Smooth muscle cell (in vitro differentiated cells): ENCODE results near the gene E2F1. TPM values are rescaled to one million over a fixed set of nuclear protein-coding genes. Genes with fewer than 3 reads are reported as not detected.

Experiments used
- DNase-seq: peaks from one replicate; lab custom pipeline; 2025; ENCODE audit not compliant: unreplicated experiment; lab: John Stamatoyannopoulos, UW
- H2AFZ ChIP-seq: fragments of 200-600 bp; sonication (generic); 2 replicates; pipeline ENCODE4 v1.6.0; 2016; ENCODE audit warnings: antibody characterized with exemption, low read depth, mild to moderate bottlenecking
- H3F3A ChIP-seq: fragments of 200-600 bp; sonication (generic); 2 replicates; pipeline ENCODE4 v1.6.0; 2017; ENCODE audit warnings: antibody characterized with exemption, low read depth
- H3K27ac ChIP-seq: fragments of 200-600 bp; sonication (generic); 2 replicates; pipeline ENCODE4 v1.5.1; 2016; ENCODE audit warnings: low read depth, mild to moderate bottlenecking
- H3K27me3 ChIP-seq: fragments of 200-600 bp; sonication (generic); 2 replicates; pipeline ENCODE4 v1.6.1; 2016; ENCODE audit warnings: low read depth, mild to moderate bottlenecking
- H3K36me3 ChIP-seq: fragments of 200-600 bp; sonication (generic); 2 replicates; pipeline ENCODE4 v1.5.1; 2016; ENCODE audit warnings: low read depth
- H3K4me1 ChIP-seq: fragments of 200-600 bp; sonication (generic); 2 replicates; pipeline ENCODE4 v1.5.1; 2016; ENCODE audit warnings: low read depth
- H3K4me2 ChIP-seq: fragments of 200-600 bp; sonication (generic); 2 replicates; pipeline ENCODE4 v1.6.0; 2016; ENCODE audit warnings: mild to moderate bottlenecking
- H3K4me3 ChIP-seq: fragments of 200-600 bp; sonication (generic); 2 replicates; pipeline ENCODE4 v1.5.1; 2016; ENCODE audit warnings: mild to moderate bottlenecking
- H3K79me2 ChIP-seq: fragments of 200-600 bp; sonication (generic); 2 replicates; pipeline ENCODE4 v1.6.0; 2016; ENCODE audit warnings: low read depth, mild to moderate bottlenecking
- H3K9ac ChIP-seq: fragments of 200-600 bp; sonication (generic); 2 replicates; pipeline ENCODE4 v1.6.0; 2016; ENCODE audit warnings: low read depth
- H3K9me3 ChIP-seq: fragments of 200-600 bp; sonication (generic); replicated peaks from 2 replicates; pipeline ENCODE4 v1.5.1; 2016; ENCODE audit warnings: low read depth
- H4K20me1 ChIP-seq: fragments of 200-600 bp; sonication (generic); 2 replicates; pipeline ENCODE4 v1.6.0; 2016; ENCODE audit warnings: low read depth
- WGBS: methylation state at CpG from one replicate; pipeline ENCODE4 v1.1.7; 2016; ENCODE audit warnings: low lambda C conversion rate; 5-methylcytosine and 5-hydroxymethylcytosine counted together
- polyA plus RNA-seq: library from polyadenylated mRNA; unstranded; fragments of >200 nt; fragmentation: Nextera tagmentation; extraction: Ambion mirVana; gene quantifications from 2 replicates; pipeline ENCODE4 v1.2.1, GENCODE V29; 2016
- total RNA-seq: library from RNA; depleted of rRNA; stranded (reverse); fragments of >200 nt; gene quantifications from 2 replicates; pipeline ENCODE4 v1.2.3, GENCODE V29; 2014
- TF ChIP-seq, protein P1 (sequence below): fragments of 200-600 bp; sonication (generic); IDR thresholded peaks from 2 replicates; pipeline ENCODE4 v1.5.1; 2017; ENCODE audit warnings: borderline replicate concordance, mild to moderate bottlenecking, antibody characterized with exemption; ENCODE audit not compliant: insufficient read depth, poor library complexity, severe bottlenecking

Gene E2F1
- total and polyA plus RNA-seq, 2 experiments from 2014 or later, result 5.0 to 19.4 TPM

DNA sequence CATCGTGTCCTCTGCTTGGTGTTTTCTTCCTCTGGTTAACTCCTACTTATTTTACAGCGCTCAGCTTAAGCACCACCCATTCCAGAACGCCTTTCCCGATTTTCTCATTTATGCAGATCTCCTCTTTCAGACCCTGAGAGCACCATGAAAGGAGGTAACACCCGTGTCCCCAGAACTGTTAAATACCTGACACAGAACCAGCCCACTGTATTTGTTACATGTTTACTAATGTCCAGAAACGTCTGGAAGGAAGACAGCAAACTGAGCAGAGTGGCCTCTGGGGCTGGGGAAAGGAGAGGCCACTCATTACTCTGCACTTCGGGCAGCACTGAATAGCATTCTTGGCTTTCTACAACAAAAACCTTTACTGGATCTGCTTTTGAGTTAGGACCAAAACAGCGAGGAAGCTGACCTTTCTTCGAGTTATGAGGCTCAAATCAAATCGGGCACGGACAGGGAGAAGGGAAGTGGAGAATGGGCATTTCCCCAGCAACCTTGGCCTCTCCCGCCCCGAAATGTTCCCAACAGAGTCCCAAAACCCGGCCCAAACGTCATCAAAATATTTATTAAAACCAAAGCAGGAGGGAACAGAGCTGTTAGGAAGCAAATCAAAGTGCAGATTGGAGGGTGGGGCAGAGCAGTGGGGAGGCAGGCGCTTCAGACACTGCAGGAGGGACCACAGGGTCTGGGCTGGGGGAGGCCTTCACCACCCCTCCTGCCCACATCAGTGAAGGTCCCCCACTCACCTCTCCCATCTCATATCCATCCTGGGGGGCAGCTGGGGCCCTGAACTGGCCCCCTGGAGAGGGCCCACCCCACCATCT is 10.8 kb downstream of the E2F1 start:
- peaks cover 26% of the 10 kb centered on the region for H3K4me1 ChIP-seq
- peak overlapping the region; percentile 100 for H3K4me2 ChIP-seq
- peaks cover 13% of the 10 kb centered on the region for H3F3A ChIP-seq
- peaks cover 19% of the 10 kb centered on the region for H3K79me2 ChIP-seq
- H3K9me3 ChIP-seq, result no peaks in the 10 kb centered on the region
- DNase-seq, result no peak
- H2AFZ ChIP-seq, result peak overlapping the region; percentile 98
- peak overlapping the region; percentile 98 for H3K4me3 ChIP-seq
- H3K9ac ChIP-seq, result peak overlapping the region; percentile 2
- H3K27ac ChIP-seq, result peak overlapping the region; percentile 35
- TF ChIP-seq, protein P1, sequence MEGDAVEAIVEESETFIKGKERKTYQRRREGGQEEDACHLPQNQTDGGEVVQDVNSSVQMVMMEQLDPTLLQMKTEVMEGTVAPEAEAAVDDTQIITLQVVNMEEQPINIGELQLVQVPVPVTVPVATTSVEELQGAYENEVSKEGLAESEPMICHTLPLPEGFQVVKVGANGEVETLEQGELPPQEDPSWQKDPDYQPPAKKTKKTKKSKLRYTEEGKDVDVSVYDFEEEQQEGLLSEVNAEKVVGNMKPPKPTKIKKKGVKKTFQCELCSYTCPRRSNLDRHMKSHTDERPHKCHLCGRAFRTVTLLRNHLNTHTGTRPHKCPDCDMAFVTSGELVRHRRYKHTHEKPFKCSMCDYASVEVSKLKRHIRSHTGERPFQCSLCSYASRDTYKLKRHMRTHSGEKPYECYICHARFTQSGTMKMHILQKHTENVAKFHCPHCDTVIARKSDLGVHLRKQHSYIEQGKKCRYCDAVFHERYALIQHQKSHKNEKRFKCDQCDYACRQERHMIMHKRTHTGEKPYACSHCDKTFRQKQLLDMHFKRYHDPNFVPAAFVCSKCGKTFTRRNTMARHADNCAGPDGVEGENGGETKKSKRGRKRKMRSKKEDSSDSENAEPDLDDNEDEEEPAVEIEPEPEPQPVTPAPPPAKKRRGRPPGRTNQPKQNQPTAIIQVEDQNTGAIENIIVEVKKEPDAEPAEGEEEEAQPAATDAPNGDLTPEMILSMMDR, result no peak
- no peaks in the 10 kb centered on the region for H3K27me3 ChIP-seq
- peaks cover 21% of the 10 kb centered on the region for H4K20me1 ChIP-seq
- 46% methylated on average over 16 of the region's 16 CpGs for WGBS
- H3K36me3 ChIP-seq, result no peaks in the 10 kb centered on the region

DNA sequence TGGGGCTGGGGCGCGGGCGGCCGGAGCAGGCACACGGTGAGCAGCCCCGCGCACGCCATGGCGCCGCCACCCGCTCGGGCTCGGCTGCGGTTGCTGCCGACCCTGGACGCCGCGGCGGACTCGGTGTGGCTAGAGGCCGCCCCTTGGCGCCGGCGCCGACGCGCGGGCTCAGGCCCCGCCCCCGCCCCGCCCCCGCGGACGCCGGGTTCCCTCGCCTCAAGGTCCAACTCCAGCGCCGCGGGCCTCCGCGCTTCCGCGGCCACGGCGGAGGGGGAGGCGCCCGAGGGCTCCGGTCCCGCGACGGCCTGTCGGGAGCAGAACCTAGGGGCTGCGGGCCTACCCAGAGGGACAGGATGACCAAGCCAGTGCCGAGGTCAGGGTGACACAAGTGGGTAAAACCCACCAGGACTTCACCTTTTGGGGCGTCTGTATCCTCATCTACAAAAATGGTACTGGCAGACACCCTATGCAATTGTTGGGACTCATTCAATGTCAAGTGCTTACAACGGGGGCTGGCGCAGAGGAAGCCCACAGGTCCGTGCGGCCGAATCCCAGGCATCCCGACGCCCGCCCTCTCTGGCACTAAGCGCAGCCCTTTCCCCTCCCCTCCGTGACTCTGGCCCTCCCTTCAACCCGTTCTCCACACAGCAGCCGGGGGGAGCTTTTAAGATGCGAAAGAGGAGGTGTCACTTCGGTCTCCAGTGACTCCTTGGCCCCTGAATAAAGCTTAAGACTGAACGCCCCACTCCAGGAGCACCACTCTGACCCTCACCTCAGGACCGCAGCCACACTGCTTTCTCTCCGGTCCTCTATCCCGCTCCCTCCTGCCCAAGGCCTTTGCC is 11.7 kb downstream of the E2F1 start, which contains the start of gene NECAB3:
NECAB3 (minus strand) TSS at position 135 of the 842 bp plus-strand sequence; CDS start at position 59, 76 bp downstream.
- H3F3A ChIP-seq, result peaks cover 13% of the 10 kb centered on the region
- H3K4me1 ChIP-seq, result peaks cover 26% of the 10 kb centered on the region
- 5% methylated on average over 28 of the region's 73 CpGs for WGBS
- peaks cover 19% of the 10 kb centered on the region for H3K79me2 ChIP-seq
- peak; percentile 64 for DNase-seq
- peak within 1 kb of the TSS; percentile 87 for H3K9ac ChIP-seq
- H3K4me3 ChIP-seq, result peak within 1 kb of the TSS; percentile 98
- TF ChIP-seq, protein P1, result no peak
- H3K4me2 ChIP-seq, result peak within 1 kb of the TSS; percentile 100
- no peaks in the 10 kb centered on the region for H3K9me3 ChIP-seq
- no peaks in the 10 kb centered on the region for H3K27me3 ChIP-seq
- H3K27ac ChIP-seq, result peak within 1 kb of the TSS; percentile 52
- H3K36me3 ChIP-seq, result no peaks in the 10 kb centered on the region
- peaks cover 21% of the 10 kb centered on the region for H4K20me1 ChIP-seq
- peak within 1 kb of the TSS; percentile 98 for H2AFZ ChIP-seq

DNA sequence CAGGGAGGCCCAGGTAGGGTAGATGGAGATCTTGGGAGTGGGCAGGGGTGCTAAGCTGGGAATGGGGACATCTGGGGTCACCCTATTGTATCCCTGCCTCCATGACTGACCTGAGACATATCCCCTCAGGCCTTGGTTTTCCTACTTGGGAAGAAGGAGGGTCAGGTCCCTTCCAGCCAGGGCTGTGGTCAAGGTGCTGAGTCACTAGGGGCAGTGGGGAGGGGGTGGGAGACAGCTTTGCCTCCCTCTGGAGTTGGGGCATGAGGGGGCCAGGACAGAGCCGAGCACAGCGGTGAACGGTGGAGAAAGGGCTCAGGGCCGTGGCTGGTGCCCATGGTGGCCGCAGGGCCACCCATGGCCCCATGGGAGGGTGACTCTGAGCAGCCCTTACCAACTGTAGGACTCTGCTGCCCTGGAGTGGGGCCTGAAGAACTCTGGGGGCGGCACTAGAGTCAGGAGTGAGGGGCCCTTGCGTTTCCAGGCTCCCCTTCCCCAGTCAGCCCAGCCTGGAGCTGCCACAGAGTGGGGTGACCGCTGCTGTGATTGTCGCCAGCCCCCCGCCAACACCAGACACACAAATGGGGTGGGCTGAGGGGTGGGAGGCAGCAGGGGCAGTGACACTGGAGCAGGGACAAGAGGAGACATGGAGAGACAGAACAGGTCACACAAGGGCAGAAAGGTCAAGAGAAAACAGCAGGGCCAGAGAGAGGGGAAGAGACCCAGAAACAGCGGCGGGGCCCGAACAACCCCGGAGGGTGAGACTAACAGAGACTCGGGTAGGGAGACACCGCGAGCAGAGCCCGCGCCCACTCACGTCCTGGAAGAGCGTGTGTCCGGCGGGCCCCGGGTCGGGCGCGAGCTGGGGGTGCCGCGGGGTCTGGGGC is 12.5 kb downstream of the E2F1 start:
- no peak for DNase-seq
- WGBS, result 4% methylated on average over 23 of the region's 29 CpGs
- peaks cover 16% of the 10 kb centered on the region for H3F3A ChIP-seq
- H2AFZ ChIP-seq, result peak overlapping the region; percentile 90
- H3K9ac ChIP-seq, result peak overlapping the region; percentile 87
- H3K27ac ChIP-seq, result peak overlapping the region; percentile 52
- peaks cover 26% of the 10 kb centered on the region for H3K4me1 ChIP-seq
- H3K27me3 ChIP-seq, result no peaks in the 10 kb centered on the region
- H3K4me2 ChIP-seq, result peak overlapping the region; percentile 100
- TF ChIP-seq, protein P1, result no peak
- no peaks in the 10 kb centered on the region for H3K36me3 ChIP-seq
- H4K20me1 ChIP-seq, result peaks cover 21% of the 10 kb centered on the region
- no peaks in the 10 kb centered on the region for H3K9me3 ChIP-seq
- H3K4me3 ChIP-seq, result peak overlapping the region; percentile 98
- peaks cover 19% of the 10 kb centered on the region for H3K79me2 ChIP-seq
